ENCODE data around the gene DGCR6.
"Not testable (repeated sequence)": the region's sequence is repeated elsewhere in the genome, so short reads cannot be mapped to it uniquely, and the experiment has no call there.

The DGCR6 gene

GRCh38 chr22:18931905-18932652, 26.0 kb downstream of the DGCR6 start:
- FAIRE-seq: no peak

GRCh38 chr22:18933914-18934313, 27.8 kb downstream of the DGCR6 start:
- no peak for FAIRE-seq

GRCh38 chr22:18934688-18935087, 28.6 kb downstream of the DGCR6 start:
- FAIRE-seq: not testable (repeated sequence)

- no peak for FAIRE-seq
These were observed 29.9 kb downstream of the DGCR6 start, which contains the start of gene PRODH for GRCh38 chr22:18935889-18936529. Gene PRODH, minus strand, starts transcription at chr22:18936293. Its CDS starts 6 bp downstream, at chr22:18936287.

DNA sequence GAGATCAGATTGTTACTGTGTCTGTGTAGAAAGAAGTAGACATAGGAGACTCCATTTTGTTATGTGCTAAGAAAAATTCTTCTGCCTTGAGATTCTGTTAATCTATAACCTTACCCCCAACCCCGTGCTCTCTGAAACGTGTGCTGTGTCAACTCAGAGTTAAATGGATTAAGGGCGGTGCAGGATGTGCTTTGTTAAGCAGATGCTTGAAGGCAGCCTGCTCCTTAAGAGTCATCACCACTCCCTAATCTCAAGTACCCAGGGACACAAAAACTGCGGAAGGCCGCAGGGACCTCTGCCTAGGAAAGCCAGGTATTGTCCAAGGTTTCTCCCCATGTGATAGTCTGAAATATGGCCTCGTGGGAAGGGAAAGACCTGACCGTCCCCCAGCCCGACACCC, 32.6 kb downstream of the DGCR6 start:
- not testable (repeated sequence) for FAIRE-seq

- not testable (repeated sequence) for FAIRE-seq
These were observed 41.0 kb downstream of the DGCR6 start for GRCh38 chr22:18947105-18947504.

GRCh38 chr22:18947905-18948304, 41.8 kb downstream of the DGCR6 start:
- FAIRE-seq: no peak

- FAIRE-seq: no peak
These were observed 44.0 kb downstream of the DGCR6 start for GRCh38 chr22:18950141-18950540.

DNA sequence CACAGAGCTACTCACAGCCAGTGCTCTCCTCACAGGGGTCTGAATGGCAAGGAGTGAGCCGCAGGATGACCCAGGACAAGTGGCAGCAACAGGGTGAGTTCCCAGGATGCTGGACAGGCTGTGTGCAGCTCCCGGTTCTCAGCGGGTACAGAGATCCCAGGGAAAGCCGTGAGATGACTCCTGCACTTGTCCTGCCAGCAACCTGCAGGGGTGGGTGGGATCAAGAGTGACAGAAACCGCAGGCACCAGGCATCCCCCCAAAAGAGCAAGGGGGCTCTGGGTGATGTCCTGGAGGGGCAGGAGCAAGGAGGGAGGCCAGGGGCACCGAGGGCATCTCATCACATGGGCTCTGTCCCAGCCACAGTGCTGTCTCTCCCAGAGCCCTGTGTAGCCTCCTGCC, 45.9 kb downstream of the DGCR6 start:
- FAIRE-seq: no peak

GRCh38 chr22:18953128-18953527, 47.0 kb downstream of the DGCR6 start:
- not testable (repeated sequence) for FAIRE-seq

- FAIRE-seq: not testable (repeated sequence)
These were observed 48.3 kb downstream of the DGCR6 start for GRCh38 chr22:18954303-18954989.

DNA sequence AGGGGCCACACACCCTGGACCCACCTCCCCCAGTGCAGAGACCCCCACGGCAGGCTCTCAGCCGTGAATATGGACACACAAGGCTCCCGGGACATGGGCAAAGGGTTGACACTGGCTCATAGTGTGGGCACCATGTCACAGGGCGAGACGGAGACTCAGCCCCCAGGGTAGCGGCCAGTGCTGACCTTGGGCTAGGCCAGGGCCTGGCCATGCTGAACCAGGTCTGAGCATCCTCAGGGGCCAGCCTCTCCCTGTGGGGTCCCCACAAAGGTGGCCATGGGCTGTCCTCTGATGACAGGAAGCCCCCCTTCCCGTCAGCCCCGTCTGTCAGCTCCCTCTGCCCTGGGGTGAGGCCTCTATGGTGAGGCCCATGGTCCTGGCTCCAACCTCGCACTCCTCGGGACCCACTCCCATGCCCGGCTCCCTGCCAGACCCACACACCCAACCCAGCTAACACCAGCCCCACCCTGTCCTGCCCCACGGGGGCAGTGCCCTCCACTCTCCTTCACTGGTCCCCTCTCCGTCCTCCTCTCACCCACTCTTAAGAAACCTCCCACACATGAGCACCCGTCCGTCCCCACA, 49.0 kb downstream of the DGCR6 start:
- FAIRE-seq: no peak

DNA sequence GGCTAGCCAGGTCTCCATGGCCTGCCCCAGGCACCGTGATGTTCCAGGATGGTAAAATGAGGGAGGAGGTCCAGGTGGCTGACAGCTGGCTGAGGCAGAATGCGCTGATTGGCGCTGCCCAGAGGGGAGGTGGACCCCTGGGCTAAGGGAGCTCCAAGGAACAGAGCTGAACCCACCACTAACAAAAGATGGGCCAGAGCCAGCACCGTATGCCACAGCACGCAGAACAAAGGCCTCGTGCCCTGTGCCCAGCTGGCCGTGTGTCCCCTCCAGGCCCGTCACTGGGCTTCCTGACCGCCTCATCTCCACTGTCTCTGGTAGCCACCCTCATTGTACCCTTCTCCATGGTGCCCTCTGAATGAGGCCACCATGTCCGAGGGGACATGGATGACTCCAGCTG, 49.6 kb downstream of the DGCR6 start:
- FAIRE-seq: no peak

DNA sequence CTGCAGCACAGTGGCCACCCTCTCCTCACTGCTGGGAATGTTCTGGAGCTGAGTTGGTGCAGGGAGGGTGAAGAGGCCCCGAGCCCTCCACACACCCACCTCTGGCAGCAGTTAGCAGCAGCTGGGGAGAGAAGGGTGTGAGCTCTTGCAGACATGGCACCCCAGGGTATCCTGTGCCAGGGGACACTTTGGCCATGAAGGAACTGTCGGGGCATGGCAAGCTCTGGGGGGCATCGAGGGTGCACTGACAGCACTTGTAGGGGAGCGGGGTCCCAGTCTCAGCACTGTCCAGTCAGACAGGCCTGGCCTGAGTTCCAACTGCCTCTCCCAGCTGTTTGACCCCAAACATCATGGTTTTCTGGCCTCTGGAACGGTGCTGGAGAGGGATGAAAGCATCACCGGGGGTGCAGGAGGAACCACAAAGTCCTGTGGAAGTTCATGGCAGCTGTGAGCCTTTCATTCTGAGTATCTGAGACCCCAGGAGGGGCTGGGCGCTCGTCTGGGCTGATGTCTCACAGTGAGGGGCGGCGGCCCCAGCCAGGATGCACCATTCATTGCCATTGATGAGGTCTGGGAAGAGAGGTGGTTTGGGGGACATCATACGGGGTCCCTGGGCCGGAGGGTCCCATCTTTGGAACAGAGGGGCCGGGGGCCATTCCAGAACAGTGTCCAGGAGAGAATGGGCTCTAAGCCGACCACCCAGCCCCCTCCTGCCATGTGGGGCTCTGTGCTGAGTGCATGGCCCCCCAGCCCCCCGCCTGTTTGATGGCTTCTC, 50.2 kb downstream of the DGCR6 start:
- FAIRE-seq: not testable (repeated sequence)

DNA sequence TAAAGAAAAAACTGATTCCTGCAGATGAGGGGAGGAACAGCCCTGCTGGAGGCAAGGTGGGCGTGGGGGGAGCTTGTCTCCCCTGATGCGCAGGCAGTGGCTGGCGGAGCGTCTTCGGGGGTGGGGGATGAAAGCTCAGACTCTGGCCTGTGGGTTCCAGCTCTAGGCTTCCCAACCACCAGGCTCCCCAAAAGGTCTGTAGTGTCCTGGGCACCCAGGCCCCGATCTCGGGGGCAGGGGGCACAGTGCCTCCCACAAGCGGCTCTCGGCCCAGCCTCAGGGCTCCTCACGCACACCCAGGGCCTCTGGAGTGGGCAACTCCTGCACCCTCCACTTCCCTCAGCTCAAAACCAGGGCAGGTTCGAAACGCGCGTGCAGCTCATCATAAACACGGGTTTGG, 50.8 kb downstream of the DGCR6 start:
- FAIRE-seq: not testable (repeated sequence)

GRCh38 chr22:18957621-18958320, 51.7 kb downstream of the DGCR6 start:
- FAIRE-seq: not testable (repeated sequence)

- not testable (repeated sequence) for FAIRE-seq
These were observed 52.2 kb downstream of the DGCR6 start for GRCh38 chr22:18958321-18958705.

DNA sequence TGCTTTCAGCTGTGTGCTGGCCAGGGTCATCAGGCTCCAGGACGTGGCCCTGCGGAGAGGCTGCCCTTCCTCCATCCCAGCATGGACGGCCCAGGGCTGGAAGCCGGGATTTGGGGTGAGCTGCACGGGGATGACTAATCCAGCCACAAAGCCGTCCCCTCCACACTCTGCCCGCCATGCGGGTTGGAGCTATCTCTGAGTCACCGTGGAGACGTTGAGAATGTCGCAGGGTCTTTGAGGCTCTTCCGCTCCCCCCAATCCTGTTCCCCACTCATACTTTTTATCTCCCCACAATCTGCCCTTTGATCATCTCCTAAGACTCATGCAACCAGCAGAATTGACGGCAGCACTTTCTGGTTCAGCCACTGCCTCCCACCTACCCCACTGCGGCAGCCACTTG, 52.6 kb downstream of the DGCR6 start:
- not testable (repeated sequence) for FAIRE-seq

DNA sequence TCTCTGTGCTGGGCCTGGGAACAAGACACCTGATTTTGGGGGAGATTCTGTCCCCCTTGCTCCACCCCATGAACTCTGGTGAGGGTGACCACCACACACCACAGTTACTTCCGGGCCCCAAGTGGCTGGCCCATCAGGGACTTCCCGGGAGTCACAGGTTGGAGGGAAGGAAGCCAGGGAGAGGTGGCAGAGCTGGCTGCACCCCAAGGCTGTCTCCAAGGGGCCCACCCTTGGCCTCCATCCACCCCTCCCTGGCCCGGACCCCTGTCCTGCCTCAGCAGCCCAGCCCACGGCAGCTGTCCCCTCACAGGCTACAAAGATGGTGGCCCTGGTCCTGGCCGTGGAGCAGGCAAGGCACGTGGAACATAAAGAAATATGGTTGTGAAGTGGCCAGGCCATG, 53.1 kb downstream of the DGCR6 start:
- FAIRE-seq: not testable (repeated sequence)

DNA sequence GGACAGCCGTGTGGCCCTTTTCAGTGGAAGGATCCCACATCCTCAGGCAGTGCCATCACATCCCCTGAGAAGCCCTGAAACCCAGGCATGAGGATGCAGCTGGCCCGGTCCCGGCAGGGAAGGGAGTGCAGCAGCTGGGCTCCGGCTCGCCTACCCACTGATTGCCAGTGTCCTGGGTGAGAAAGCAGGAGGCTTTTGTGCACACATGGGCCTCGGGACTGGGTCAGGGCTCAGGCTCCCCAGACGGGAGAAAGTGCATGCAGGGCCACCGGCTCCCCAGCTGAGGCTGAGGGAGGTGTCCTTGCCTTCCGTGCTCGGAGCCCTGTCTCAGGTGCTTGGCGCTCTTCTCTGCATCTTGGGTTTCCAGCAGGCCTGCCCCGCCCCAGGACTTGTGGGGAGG, 53.6 kb downstream of the DGCR6 start:
- FAIRE-seq: not testable (repeated sequence)

GRCh38 chr22:18960166-18960820, 54.2 kb downstream of the DGCR6 start:
- FAIRE-seq: not testable (repeated sequence)

Data from islet of Langerhans (tissue), 1 donor.